Glomerular endothelial cell (primary cell): ENCODE data around the gene PDPK1. TPM values are rescaled to one million over a fixed set of nuclear protein-coding genes. Genes with fewer than 3 reads are reported as not detected.

Source experiments
- total RNA-seq: library from RNA; depleted of rRNA; stranded (reverse); fragments of >200 nt; gene quantifications from 2 replicates; pipeline ENCODE4 v1.2.3, GENCODE V29; 2015

Gene PDPK1
- total RNA-seq, 1 donor from 2014 or later, result 32.0 TPM

Other genes with a start within 250 kb of the PDPK1 start
- gene ABCA3, start 197.3 kb upstream of the PDPK1 start, total RNA-seq, result 57.2 and 79.5 TPM in 2 replicates
- 8.4 and 15.5 TPM in 2 replicates for gene CCNF, start 108.6 kb upstream of the PDPK1 start, total RNA-seq
- gene TEDC2, start 77.9 kb upstream of the PDPK1 start, total RNA-seq, result 12.1 and 16.1 TPM in 2 replicates
- 0.35 TPM in 1 of 2 replicates, not detected in the other for gene NTN3, start 66.7 kb upstream of the PDPK1 start, total RNA-seq
- 12.9 and 19.7 TPM in 2 replicates for gene TBC1D24, start 62.9 kb upstream of the PDPK1 start, total RNA-seq
- 68.0 and 126 TPM in 2 replicates for gene ATP6V0C, start 24.1 kb upstream of the PDPK1 start, total RNA-seq
- 71.3 and 75.4 TPM in 2 replicates for gene AMDHD2, start 17.6 kb upstream of the PDPK1 start, total RNA-seq
- gene CEMP1, start 6.6 kb upstream of the PDPK1 start, total RNA-seq, result not detected in 2 replicates
- gene KCTD5, start 144.5 kb downstream of the PDPK1 start, total RNA-seq, result 40.2 and 66.9 TPM in 2 replicates
- gene PRSS27, start 182.2 kb downstream of the PDPK1 start, total RNA-seq, result 0.05 and 1.1 TPM in 2 replicates
- gene SRRM2, start 214.6 kb downstream of the PDPK1 start, total RNA-seq, result 117 and 239 TPM in 2 replicates
- gene ELOB, start 239.3 kb downstream of the PDPK1 start, total RNA-seq, result 231 and 338 TPM in 2 replicates
- not detected in 2 replicates for gene PRSS33, start 249.5 kb downstream of the PDPK1 start, total RNA-seq